ENCODE results near the gene BSPRY. TPM values are rescaled to one million over a fixed set of nuclear protein-coding genes. Genes with fewer than 3 reads are reported as not detected.

The BSPRY gene
- total and polyA plus RNA-seq, 2 of the 13 experiments (the other 11 are each of a cell fraction or from before 2014, with no cell fraction given) = 0.09 to 0.26 TPM

- TF ChIP-seq ATF7 (IDR thresholded peaks at IDR 0.05) (no peak), ATF7 (CRISPR knock-in tag; IDR thresholded peaks at IDR 0.05) (no peak), SNRNP70 (IDR thresholded peaks at IDR 0.05; ENCODE audit: low read depth, low read length) (no peak), CHD2 (IDR thresholded peaks at IDR 0.05; ENCODE audit: low read depth, low read length) (0 out of 2 replicates have a peak, but pooled peaks have one; percentile 13), SSRP1 (CRISPR knock-in tag; IDR thresholded peaks at IDR 0.05) (peak; percentile 27; the same call in 1 of the 2 replicates), ZNF709 (CRISPR knock-in tag; IDR thresholded peaks at IDR 0.05) (no peak), ZNF224 (CRISPR knock-in tag; IDR thresholded peaks at IDR 0.05) (no peak), NFYC (CRISPR knock-in tag; IDR thresholded peaks at IDR 0.05) (peak; percentile 29; the same call in 1 of the 2 replicates), ZNF510 (CRISPR knock-in tag; IDR thresholded peaks at IDR 0.05; ENCODE audit: low read depth) (0 out of 2 replicates have a peak, but pooled peaks have one; percentile 81), MTA1 (CRISPR knock-in tag; IDR thresholded peaks at IDR 0.05; ENCODE audit: borderline replicate concordance) (peak; percentile 86; the same call in 1 of the 2 replicates), TRIM24 (CRISPR knock-in tag; IDR thresholded peaks at IDR 0.05) (no peak), ZMYM4 (CRISPR knock-in tag; IDR thresholded peaks at IDR 0.05) (peak; percentile 95; the same call in 1 of the 2 replicates), ZNF781 (CRISPR knock-in tag; IDR thresholded peaks at IDR 0.05; ENCODE audit: borderline replicate concordance, not compliant biosample characterization) (peak; percentile 92), FIP1L1 (IDR thresholded peaks at IDR 0.05; ENCODE audit: borderline replicate concordance, insufficient read depth, low read depth, low read length) (0 out of 2 replicates have a peak, but pooled peaks have one; percentile 35), ZNF737 (CRISPR knock-in tag; IDR thresholded peaks at IDR 0.05; ENCODE audit: borderline replicate concordance) (no peak), ZNF570 (CRISPR knock-in tag; IDR thresholded peaks at IDR 0.05; ENCODE audit: borderline replicate concordance) (no peak), ZNF331 (CRISPR knock-in tag; IDR thresholded peaks at IDR 0.05) (peak; percentile 92), ZNF576 (CRISPR knock-in tag; IDR thresholded peaks at IDR 0.05) (no peak), RXRB (CRISPR knock-in tag; IDR thresholded peaks at IDR 0.05; ENCODE audit: borderline replicate concordance) (peak; percentile 79), HNF4G (IDR thresholded peaks at IDR 0.05; ENCODE audit: borderline replicate concordance, low read depth, low read length) (peak; percentile 29; the same call in 1 of the 2 replicates), HNF4G (CRISPR knock-in tag; IDR thresholded peaks at IDR 0.05; ENCODE audit: borderline replicate concordance, low read depth) (no peak; the same call in 1 of the 2 replicates), ZNF691 (CRISPR knock-in tag; IDR thresholded peaks at IDR 0.05; ENCODE audit: borderline replicate concordance, low read depth) (peak; percentile 96), MAF1 (CRISPR knock-in tag; IDR thresholded peaks at IDR 0.05; ENCODE audit: borderline replicate concordance) (no peak; the same call in 1 of the 2 replicates), ZFP82 (CRISPR knock-in tag; IDR thresholded peaks at IDR 0.05; ENCODE audit: borderline replicate concordance) (0 out of 2 replicates have a peak, but pooled peaks have one; percentile 74), MEIS1 (CRISPR knock-in tag; IDR thresholded peaks at IDR 0.05; ENCODE audit: borderline replicate concordance) (peak; percentile 65)
Observed at GRCh38 chr9:113340011-113340699, 9.2 kb upstream of the BSPRY start, which contains the start of gene WDR31 (continued).
